NCI-H2227 treated with DMSO at 0.1 percent for 48 hours (cell line): Measurements from ENCODE around the gene SHLD1.

Source experiments
- DNase-seq: peaks from one replicate; lab custom pipeline; 2025; lab: John Stamatoyannopoulos, UW

SHLD1 gene

DNA sequence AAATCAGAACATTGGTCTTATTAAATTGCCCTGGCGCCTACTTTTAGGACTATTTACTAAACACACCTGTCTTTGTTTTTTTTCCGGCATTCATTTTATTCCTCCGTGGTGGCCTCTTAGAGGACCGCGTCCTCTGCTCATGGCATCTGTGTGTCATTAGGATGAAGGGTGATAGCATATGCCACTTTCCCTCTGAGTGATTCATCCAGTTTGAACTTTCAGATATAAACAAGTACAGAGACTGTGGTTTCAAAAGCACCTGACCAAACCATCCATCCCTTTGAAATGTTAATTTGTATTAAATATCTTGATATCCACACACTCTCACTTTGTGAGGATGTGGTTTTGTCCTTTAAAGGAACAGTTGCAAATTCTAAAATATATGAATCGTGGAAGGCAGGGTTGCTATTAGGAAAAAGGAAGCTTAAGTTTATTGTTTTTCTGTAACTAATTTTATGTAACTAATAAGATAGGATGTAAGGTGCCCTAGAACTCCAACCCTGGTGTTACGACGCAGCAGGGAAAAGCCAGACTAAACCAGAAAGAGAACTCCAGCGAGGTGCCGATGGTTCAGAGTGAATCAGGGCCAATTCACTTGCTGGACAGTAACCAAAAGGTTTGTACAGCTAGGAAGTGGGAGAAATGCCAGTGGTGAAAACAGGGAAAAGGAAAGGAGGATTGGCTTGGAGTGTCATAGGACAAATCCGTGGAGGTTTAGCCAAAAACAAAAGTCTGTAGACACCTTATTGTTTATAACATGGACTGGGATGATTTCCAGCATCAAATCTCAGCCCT, 98.7 kb downstream of the SHLD1 start:
- DNase-seq: no peak

DNA sequence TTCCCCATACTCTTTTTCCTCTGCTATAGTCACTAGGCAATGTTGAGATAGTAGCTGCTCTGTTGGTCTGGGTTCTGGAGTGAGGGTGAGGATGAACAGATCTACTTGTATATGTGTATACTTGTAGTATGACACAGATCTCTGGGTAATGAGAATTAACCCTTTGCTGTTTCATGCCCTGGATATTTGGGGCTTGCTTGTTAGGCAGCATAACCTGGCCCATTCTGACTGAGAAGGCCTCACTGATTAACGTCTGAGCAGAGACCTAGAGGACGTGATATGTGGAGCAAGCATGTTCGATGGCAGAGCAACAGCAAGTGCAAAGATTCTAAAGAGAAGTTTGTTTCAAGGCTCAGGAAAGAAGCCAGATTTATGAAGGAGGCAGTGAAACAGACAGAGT, 105.7 kb downstream of the SHLD1 start:
- DNase-seq: no peak

DNA sequence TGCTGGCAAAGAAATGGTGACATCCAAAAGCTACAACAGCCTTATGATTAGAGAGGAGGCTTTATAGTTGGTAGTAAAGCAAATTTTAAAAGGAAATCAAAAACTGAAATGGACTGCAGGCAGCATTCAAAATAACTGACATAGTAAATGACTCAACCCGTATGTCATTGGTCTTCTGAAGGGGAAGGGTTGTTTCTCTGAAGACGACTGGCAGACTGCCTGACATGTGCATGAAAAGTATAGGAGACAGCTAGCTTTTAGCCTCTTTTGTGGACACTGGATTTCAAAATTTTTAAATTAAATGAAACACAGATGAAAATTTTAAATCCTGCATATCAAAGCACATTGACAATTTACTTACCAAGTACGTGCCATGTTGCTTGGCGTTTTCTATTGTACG, 109.4 kb downstream of the SHLD1 start:
- no peak for DNase-seq

DNA sequence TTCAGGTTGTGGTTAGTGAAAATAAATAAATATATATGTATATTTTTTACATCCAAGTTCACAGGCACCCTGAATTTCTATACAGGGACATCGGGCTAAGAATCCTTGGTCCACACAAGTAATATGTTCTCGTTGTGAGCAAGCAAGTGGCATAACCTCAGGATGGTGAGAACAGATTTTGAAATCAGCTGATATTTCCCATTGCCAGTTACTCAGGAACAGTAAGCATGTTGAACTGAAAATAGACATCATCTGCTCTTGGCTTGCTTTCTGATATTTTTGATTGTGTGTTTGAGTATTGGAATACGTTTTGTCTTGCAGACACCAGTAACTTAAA, 112.5 kb downstream of the SHLD1 start:
- DNase-seq: no peak

DNA sequence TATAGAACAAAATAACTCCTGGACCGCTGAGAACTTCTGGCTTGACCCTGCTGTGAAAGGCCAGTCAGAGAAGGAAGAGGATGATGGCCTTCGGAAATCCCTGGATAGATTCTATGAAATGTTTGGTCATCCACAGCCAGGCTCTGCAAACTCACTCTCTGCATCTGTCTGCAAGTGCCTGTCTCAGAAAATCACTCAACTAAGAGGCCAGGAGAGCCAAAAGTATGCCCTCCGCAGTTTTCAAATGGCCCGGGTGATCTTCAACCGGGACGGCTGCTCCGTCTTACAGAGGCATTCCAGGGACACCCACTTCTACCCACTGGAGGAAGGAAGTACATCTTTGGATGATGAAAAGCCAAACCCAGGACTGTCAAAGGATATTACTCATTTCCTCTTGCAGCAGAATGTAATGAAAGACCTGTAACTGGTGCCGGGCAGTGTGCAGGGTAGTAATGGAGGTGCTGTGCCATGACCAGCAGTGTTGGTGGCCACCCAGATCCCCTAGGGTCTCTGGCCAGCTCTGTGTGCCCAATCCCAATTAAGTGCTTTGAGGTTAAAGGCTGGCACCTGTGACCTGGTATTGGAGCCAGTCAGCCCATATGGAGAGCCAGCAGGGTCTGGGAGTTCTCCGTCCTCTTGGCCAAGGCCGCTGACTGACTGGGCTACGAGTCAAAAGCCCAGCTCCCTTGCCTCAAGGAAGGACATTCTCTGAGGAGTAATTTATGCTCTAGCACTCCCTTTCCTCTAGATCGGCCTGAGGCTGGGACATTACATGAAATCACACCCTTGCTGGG, 113.0 kb downstream of the SHLD1 start:
- no peak for DNase-seq

DNA sequence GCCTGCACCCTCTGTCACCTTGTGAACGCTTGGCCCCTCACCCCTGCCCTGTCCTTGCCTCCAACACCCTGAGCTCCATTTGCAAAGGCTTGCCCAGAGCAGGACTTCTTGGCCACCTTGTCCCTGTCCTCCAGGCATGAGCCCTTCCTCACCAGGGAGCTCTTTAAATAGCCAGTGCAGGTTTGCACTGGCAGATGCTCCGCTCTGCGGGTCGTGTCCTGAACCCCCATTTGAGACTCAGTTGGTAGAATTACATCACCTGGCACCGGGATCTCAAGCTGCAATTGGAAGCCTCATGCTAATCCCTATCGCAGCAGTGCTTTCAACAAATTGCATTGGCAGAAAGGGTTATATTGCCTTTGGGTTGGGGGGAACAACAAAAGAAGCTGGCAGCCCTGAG, 114.2 kb downstream of the SHLD1 start:
- DNase-seq: no peak

DNA sequence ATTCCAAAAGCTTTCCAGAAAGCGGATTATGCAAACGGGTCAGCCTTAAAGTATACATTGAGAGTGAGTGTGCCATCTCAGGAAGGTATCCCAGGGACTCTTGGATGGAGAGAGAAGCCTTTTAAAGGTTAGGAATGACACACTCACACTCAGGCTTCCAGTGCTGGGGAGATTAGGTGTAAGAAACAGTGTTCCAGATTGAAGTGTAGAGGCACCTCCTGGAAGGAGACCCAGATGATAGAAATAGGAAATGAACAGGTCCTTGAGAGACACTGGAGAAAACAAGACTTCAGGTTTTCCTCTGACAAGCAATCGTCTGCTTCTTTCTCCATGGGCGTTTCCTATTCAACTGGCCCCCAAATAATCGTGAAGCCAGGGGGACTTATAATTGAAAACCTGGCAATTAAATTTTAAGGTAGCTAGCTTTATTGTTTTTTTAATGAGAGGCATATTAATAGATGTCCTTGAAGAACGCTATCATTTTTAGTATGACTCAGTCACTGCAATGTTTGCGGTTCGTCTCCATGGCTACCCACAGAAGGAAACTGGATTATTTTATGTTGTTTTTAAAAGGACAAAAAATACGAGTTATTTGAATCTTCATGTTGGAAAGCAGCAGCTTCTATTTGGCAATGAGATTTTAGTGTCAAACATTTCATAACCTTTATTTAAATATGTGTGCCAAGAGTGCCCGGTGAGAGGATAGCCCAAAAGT, 114.8 kb downstream of the SHLD1 start:
- no peak for DNase-seq

DNA sequence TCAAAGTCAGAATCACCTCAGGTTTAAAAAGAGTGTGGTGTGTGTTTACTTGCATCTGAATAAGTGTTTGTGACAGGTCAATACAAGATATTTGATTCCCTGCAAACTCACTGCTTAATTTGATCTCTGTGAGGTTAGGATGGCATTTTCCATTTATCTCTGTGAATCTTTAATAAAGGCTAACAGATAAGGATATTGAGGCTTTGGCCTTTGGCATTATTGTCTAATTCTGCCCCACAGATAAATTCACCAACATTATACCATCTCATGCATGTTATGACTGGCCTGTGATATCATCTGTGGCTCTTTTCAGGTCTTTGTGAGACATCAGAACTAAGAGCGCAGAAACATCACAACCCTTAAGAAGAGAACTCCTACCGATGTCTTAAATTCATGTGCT, 115.4 kb downstream of the SHLD1 start:
- DNase-seq: no peak

DNA sequence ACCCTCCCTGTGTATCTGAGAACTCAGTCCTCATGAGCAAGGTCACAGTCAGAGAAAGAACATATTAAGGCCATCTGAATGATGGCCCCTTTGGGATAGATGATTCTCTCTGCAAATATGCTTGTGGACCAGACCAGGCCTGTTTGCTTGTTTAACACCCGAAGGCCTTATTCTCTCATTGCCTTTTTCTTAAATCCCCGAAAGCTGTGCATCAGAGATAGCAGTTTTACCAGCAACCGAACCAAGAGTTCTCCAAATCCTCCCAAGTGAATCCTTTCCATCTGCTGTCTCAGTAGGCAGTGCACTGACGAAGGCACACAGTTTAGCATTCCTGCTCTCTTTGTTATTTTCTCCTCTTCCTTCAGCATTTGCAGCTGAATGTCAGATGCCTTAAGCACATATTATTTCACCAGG, 120.4 kb downstream of the SHLD1 start:
- DNase-seq: no peak

DNA sequence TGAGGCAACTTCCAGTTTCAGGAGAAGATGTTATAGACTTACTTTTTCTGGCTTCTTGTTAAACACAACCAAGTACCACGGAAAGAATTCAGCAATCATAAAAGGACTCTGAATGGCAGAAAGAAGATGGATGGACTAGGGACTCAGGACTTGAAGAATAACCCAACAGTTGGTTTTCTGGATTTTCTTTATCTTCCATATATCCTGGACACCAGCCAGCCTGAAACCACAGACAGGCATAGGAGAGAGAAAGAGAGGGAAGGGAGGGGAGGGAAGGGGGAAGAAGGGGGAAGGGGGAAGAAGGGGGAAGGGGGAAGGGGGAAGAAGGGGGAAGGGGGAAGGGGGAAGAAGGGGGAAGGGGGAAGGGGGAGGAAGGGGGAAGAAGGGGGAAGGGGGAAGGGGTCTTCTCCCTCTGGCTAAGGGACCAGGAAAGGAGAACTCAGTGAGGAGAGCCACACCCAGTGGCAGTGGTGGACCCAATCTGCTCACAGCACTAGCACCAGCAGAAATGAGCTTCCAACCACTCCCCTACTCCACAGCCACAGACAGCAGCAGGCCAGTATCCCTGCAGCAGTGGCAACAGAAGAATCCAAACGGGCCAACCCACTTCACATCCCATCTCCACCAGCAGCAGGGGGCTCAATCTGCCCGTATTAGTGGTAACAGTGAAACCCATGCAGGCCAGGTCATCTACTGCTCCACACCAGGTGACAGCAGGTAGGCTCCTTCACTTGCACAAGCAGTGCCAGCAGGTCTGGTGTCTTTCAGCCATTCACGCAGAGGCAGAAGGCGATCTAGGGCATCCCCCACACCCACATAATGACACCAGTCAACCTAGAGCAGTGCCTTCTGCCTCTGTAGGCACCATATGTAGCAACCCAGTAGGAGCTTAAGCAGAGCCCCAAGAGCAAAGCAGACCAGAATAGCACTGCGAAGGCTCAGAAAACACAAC, 121.5 kb downstream of the SHLD1 start:
- DNase-seq: no peak

DNA sequence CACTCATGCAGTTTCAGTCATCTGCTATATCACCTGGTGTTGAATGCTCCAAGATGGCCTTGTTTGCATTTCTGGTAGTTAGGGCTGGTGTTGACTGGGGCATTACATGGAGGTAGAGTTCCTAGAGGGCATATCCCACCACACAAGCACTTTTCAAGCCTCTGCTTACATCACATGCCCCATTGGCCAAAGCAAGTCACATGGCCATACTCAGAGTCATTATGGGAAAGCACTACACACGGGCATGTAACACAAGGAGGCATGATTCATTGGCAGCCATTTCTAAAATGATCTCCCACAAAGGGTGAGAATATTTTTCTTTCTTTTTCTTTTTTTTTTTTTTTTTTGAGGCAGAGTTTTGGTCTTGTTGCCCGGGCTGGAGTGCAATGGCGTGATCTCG, 126.9 kb downstream of the SHLD1 start:
- DNase-seq: no peak

DNA sequence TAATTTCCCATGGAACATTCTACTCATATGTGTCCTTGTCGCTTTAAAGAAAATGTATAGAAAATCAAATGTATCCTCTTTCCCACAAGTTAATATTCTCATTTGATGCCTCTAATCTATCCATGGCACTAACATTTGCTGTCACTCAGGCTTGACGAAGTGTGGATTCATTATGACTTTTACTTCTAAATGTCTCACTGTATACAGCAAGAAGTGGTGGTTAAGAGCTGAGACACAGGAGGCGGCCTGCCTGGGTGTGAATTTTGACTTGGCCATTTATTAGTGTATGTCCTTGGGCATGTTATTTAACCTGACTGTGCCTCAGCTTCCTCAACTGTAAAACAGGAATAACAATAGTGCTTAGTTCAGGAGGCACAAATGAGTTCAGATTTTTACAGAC, 130.1 kb downstream of the SHLD1 start:
- no peak for DNase-seq

DNA sequence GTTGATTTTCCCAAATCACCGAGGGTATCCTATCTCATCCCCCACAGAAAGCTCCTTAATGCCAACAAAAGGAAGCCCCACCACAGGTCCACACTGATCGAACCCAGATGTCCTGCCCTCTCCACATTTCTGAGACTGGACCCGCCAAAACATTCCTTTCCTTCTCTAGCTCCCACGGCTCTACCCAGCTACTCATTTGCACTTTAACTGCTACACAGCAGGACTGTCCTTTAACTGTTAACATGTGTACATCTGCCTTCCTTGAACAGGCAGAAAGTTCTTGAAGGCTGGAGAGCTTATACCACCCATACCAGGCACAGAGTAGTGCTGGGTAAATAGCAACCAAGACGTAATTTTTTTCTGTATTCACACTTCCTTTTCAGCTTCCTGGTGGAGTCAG, 131.5 kb downstream of the SHLD1 start:
- DNase-seq: no peak

DNA sequence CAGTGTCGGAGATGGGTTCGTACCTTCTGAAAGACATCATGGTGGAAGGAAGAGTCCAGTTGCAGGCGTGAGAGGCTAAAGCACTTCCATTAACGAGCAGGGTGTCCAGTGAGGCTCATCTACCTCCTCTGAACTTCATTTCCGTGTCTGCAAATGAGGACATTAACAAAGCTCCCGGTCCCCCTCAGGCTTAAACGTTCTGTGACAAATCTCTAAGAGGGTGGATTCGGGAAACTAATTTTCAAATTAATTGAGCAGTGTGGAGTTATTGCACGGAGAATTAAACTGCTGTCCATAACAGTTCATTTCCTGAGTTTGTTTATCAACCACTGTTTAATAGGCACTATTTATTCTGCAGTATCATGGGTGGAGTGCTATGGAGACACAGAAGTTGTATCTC, 132.0 kb downstream of the SHLD1 start:
- no peak for DNase-seq

DNA sequence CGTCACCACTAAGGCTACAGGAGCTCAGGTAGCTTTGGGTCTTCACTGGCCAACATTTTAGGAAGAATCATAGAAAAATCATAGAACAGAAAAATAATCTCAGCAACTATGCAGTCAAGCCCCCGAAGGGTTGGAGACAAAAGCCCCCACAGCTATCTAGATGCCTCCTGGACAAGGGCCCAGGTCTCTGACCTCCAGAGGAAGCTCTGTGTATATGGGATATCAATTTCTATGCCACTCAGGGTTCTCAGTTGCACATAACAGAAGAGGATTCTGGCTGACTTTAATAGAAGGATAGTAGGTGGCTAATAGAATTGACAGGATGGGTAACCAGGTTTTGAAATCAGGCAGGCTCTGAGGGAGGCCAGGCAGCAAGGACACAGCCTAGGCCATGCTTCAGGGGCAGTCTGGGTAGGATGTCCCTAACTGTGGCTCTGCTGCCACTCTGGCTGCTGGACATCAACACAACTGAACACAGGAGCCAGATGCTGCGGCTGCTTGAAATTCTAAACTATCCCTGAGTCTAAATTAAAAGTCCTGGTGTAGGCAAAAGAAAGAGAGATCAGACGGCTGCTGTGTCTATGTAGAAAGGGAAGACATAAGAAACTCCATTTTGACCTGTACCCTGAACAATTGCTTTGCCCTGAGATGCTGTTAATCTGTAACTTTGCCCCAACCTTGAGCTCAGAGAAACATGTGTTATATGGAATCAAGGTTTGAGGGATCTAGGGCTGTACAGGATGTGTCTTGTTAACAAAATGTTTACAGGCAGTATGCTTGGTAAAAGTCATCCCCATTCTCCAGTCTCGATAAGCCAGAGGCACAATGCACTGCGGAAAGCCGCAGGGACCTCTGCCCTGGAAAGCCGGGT, 134.5 kb downstream of the SHLD1 start:
- DNase-seq: no peak

DNA sequence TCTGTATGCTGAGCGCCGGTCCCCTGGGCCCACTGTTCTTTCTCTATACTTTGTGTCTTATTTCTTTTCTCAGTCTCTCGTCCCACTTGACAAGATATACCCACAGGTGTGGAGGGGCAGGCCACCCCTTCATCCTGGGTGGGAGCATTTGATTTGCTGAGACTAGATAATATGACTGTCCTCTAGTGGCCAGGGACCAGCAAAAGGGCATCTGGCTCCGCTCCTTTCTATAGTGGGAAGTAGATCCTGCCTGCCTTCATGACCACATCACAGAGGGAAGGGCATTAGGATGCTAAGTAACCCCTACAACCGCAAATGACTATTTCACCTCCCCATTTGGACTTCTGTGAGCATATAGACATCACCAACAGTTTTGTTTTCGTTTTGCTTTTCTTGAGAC, 135.7 kb downstream of the SHLD1 start:
- no peak for DNase-seq

DNA sequence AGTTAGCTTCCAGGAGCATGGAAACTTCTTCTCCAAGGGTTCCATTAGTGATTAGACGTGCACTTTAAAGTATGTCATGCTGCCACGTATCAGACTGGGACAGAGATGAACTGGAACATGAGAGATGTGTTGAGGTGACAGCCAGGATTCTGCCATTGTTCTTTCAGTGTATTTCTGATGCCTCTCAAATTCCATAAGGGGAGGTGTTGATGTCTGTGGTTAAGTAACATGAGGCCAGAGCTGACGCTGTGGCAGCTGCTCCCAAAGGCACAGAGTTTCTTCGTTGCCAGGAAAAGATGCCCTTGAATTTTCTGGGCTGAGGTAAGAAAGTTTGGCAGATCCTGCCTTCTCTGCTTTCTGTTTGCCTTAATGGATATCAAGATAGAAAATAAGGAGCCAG, 136.6 kb downstream of the SHLD1 start:
- DNase-seq: no peak

DNA sequence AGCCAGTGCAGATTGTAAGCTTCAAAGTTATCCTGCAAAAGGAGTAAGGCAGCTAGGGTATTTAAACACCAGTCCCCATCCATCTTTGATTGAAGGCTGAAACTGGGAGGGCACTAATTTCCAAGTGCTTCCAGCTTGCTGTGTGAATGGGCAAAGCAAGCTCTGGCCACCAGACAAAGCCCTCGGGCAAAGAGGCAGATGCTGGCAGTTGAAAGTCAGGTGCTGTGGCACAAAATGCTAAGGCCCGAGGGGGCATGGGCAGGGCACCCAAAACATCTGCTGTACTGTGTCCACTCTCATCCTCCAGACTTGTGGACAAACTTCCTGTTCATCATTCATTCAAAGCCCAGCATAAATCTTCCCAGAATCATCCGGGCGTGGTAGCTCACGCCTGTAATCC, 137.2 kb downstream of the SHLD1 start:
- no peak for DNase-seq

DNA sequence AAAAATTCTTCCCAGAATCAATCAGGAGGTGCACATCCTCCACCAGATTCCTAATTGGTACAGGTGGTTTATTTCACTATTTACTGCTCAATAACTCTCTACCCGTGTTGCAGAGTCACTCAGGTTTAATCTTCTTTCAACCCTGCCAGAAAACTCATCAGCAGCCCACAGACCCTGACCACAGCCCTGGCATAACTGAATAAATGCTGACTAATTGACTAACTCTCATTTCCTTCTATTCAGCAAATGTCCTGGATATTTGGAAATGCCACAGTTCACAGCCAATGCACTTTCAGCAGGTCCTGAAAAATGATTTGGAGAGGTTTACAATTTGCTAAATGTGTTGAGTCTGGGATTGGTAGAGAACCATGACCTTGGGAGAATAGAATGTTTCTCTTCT, 137.8 kb downstream of the SHLD1 start:
- DNase-seq: no peak

DNA sequence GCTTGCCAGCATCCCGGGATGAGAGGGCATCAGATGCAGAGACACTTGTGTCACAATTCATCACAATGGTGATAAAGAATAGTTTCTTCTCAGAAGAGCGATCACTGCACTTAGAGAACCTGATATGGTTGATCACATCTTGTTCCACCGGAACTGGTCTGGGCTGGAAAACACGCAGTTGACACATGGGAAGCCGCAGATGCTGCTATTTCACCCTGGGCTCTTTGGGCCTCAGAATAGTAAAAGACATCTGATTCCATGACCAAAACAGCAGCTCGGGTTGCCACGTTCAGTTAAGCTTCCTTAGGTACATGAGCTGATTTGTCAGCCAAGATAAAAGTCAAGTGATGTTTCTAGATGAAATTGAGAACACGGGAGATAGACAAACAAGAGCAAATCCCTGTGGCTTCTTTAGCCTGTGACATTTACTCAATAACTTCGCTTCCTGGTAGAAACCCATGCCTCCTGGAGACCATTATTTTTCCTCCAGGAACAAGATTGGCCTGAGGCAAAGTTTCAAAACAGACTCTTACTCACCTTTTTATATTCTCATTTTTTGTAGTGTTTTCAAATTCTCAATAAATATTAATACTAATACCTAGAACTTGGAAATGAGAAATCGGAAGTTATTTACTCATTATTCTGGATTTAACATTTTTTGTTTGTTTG, 140.7 kb downstream of the SHLD1 start:
- no peak for DNase-seq
